ENCODE results near the gene IRF2.

The IRF2 gene

GRCh38 chr4:184441461-184442313 lies 32.7 kb downstream of the IRF2 start:
- TF ChIP-seq CTCF (IDR thresholded peaks at IDR 0.05; ENCODE audit: low read depth, low read length) = no peak
- H3K4me3 ChIP-seq (replicated peaks in 1 of 2; ENCODE audit: low read depth in 2 of 2, low read length in 2 of 2) = no peak overlapping the region
- peak in 1 of 2 donors; percentile 51 for DNase-seq (ENCODE audit: low read depth in 2 of 2)

GRCh38 chr4:184440595-184441358 lies 33.6 kb downstream of the IRF2 start:
- no peak overlapping the region for H3K4me3 ChIP-seq (replicated peaks in 1 of 2; ENCODE audit: low read depth in 2 of 2, low read length in 2 of 2)
- no peak for DNase-seq (ENCODE audit: low read depth in 2 of 2)
- TF ChIP-seq CTCF (IDR thresholded peaks at IDR 0.05; ENCODE audit: low read depth, low read length) = no peak

GRCh38 chr4:184439856-184440594 lies 34.3 kb downstream of the IRF2 start:
- DNase-seq (ENCODE audit: low read depth in 2 of 2) = peak; percentile 66 to 68
- H3K4me3 ChIP-seq (replicated peaks in 1 of 2; ENCODE audit: low read depth in 2 of 2, low read length in 2 of 2) = no peak overlapping the region
- no peak for TF ChIP-seq CTCF (IDR thresholded peaks at IDR 0.05; ENCODE audit: low read depth, low read length)

GRCh38 chr4:184439386-184439785 lies 35.0 kb downstream of the IRF2 start:
- no peak overlapping the region for H3K4me3 ChIP-seq (replicated peaks in 1 of 2; ENCODE audit: low read depth in 2 of 2, low read length in 2 of 2)
- no peak for DNase-seq (ENCODE audit: low read depth in 2 of 2)
- no peak for TF ChIP-seq CTCF (IDR thresholded peaks at IDR 0.05; ENCODE audit: low read depth, low read length)

GRCh38 chr4:184438375-184438774 lies 36.0 kb downstream of the IRF2 start:
- no peak for DNase-seq (ENCODE audit: low read depth in 2 of 2)
- H3K4me3 ChIP-seq (replicated peaks in 1 of 2; ENCODE audit: low read depth in 2 of 2, low read length in 2 of 2) = no peak overlapping the region
- TF ChIP-seq CTCF (IDR thresholded peaks at IDR 0.05; ENCODE audit: low read depth, low read length) = no peak

- no peak for TF ChIP-seq CTCF (IDR thresholded peaks at IDR 0.05; ENCODE audit: low read depth, low read length)
- no peak for DNase-seq (ENCODE audit: low read depth in 2 of 2)
- no peak overlapping the region for H3K4me3 ChIP-seq (replicated peaks in 1 of 2; ENCODE audit: low read depth in 2 of 2, low read length in 2 of 2)
Measured at GRCh38 chr4:184437565-184438265, 36.6 kb downstream of the IRF2 start.
